ENCODE measurements around the gene ZNF41.

DNA sequence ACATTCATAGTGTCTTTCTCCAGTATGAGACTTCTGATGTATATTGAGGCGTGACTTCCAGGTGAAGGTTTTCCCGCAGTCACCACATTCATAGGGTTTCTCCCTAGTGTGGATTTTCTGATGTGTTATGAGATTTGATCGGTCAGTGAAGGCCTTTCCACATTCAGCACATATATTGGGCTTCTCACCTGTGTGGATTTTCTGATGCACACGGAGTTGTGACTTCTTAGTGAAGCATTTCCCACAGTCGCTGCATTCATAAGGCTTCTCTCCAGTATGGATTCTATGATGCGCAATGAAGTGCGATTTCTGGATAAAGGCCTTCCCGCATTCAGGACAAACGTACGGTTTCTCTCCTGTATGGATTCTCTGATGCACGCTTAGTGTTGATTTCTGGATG lies 35.4 kb downstream of the ZNF41 start:
- TF ChIP-seq EZH2 (IDR thresholded peaks at IDR 0.05) (no peak), POLR2AphosphoS5 (IDR thresholded peaks at IDR 0.05; ENCODE audit: borderline replicate concordance, low read depth, low read length) (no peak), FOXP2 (optimal IDR thresholded peaks at IDR 0.05; ENCODE audit: control extremely low read depth, extremely low read length, insufficient read depth) (no peak)
